B cell (primary cell): ENCODE measurements around the gene MAP2K6. TPM values are rescaled to one million over a fixed set of nuclear protein-coding genes. Genes with fewer than 3 reads are reported as not detected.

ENCODE experiments used
- ATAC-seq: fragments of 200-7000 bp; cut with Tn5 transposase; one replicate; pipeline ENCODE4 v1.10.0; 2021; ENCODE audit warnings: low read depth, mild to moderate bottlenecking, moderate number of reproducible peaks, moderate library complexity
- CTCF ChIA-PET: fragments of 350-600 bp; sonication (Branson Sonifier 250); formaldehyde crosslinking; loops from one replicate; lab custom pipeline; 2021; ENCODE audit warnings: antibody characterized with exemption, inconsistent platforms; lab: Charles Lee
- POLR2A ChIA-PET: fragments of 350-600 bp; sonication (Branson Sonifier 250); formaldehyde crosslinking; loops from one replicate; lab custom pipeline; 2021; ENCODE audit warnings: antibody characterized with exemption; lab: Charles Lee
- DNase-seq: peaks from one replicate; pipeline ENCODE4 v3.0.0; 2013
- H2AFZ ChIP-seq: 2 replicates; pipeline ENCODE4 v1.6.1; 2012; ENCODE audit warnings: mild to moderate bottlenecking, low read depth, low read length; ENCODE audit not compliant: insufficient read depth, poor library complexity, severe bottlenecking
- H3K27ac ChIP-seq, 2 donors: 1 replicate in 1 of 2; 2 replicates in 1 of 2; pipeline ENCODE4 v1.5.1; 2012 to 2013; ENCODE audit warnings: low read length in 2 of 2, mild to moderate bottlenecking in 2 of 2, moderate library complexity in 1 of 2
- H3K27me3 ChIP-seq, 4 experiments: fragments of 200-600 bp in 1 of 4; sonication (generic) in 1 of 4; replicated peaks in 1 of 4; 1 replicate in 2 of 4; 2 replicates in 2 of 4; pipeline versions ENCODE4 v1.6.1 to v1.7.0; 2013 to 2016; ENCODE audit warnings: low read length in 3 of 4, mild to moderate bottlenecking in 2 of 4, mixed read lengths in 1 of 4, moderate library complexity in 1 of 4; ENCODE audit not compliant: insufficient read depth in 4 of 4, control insufficient read depth in 3 of 4; ENCODE audit errors: control extremely low read depth in 1 of 4
- H3K36me3 ChIP-seq, 2 experiments: replicated peaks in 1 of 2; 1 replicate in 1 of 2; 2 replicates in 1 of 2; pipeline versions ENCODE4 v1.6.1 to v1.7.1; 2013; ENCODE audit warnings: low read length in 1 of 2; ENCODE audit not compliant: insufficient read depth in 2 of 2, control insufficient read depth in 1 of 2; ENCODE audit errors: control extremely low read depth in 1 of 2, extremely low read depth in 1 of 2
- H3K4me1 ChIP-seq, 2 donors: fragments of 200-600 bp in 1 of 2; sonication (generic) in 1 of 2; 1 replicate in 1 of 2; 2 replicates in 1 of 2; pipeline versions ENCODE4 v1.5.1 to v1.6.1; 2013 to 2017; ENCODE audit warnings: low read length in 2 of 2; ENCODE audit not compliant: control insufficient read depth in 2 of 2, insufficient read depth in 2 of 2
- H3K4me2 ChIP-seq: replicated peaks from 2 replicates; pipeline ENCODE3; 2012; ENCODE audit warnings: mild to moderate bottlenecking, low read depth, low read length; ENCODE audit not compliant: poor library complexity, severe bottlenecking
- H3K4me3 ChIP-seq, 5 experiments: fragments of 200-600 bp in 1 of 5; sonication (generic) in 1 of 5; 1 replicate in 3 of 5; 2 replicates in 2 of 5; pipeline versions ENCODE4 v1.5.1 to v1.7.0; 2011 to 2016; ENCODE audit warnings: low read length in 4 of 5, mild to moderate bottlenecking in 4 of 5, low read depth in 2 of 5, control low read depth in 1 of 5, moderate library complexity in 1 of 5; ENCODE audit not compliant: insufficient read depth in 1 of 5; ENCODE audit errors: control extremely low read depth in 1 of 5, extremely low read depth in 1 of 5
- H3K79me2 ChIP-seq: fragments of 200-600 bp; sonication (generic); one replicate; pipeline ENCODE4 v1.6.0; 2016; ENCODE audit warnings: low read length; ENCODE audit not compliant: control insufficient read depth, insufficient read depth
- H3K9ac ChIP-seq: fragments of 200-600 bp; sonication (generic); 2 replicates; pipeline ENCODE4 v1.6.1; 2017; ENCODE audit warnings: mild to moderate bottlenecking, low read length, moderate library complexity
- H3K9me3 ChIP-seq, 3 donors: one replicate each; pipeline versions ENCODE4 v1.6.1 to v1.7.1; 2013; ENCODE audit warnings: low read length in 2 of 3; ENCODE audit not compliant: control insufficient read depth in 2 of 3, insufficient read depth in 1 of 3; ENCODE audit errors: control extremely low read depth in 1 of 3
- H4K20me1 ChIP-seq: 2 replicates; pipeline ENCODE4 v1.6.0; 2012; ENCODE audit warnings: mild to moderate bottlenecking, low read length; ENCODE audit not compliant: insufficient read depth, control insufficient read depth, poor library complexity, severe bottlenecking
- H3K27ac Mint-ChIP-seq: one replicate; pipeline ENCODE4 v1.8.0; 2021; ENCODE audit warnings: mixed read lengths
- H3K27me3 Mint-ChIP-seq: one replicate; pipeline ENCODE4 v1.8.0; 2021; ENCODE audit warnings: mixed read lengths
- H3K4me1 Mint-ChIP-seq: one replicate; pipeline ENCODE4 v1.8.0; 2021; ENCODE audit warnings: mixed read lengths
- H3K4me3 Mint-ChIP-seq: one replicate; pipeline ENCODE4 v1.8.0; 2021; ENCODE audit warnings: mixed read lengths
- H3K9me3 Mint-ChIP-seq: one replicate; pipeline ENCODE4 v1.8.0; 2022; ENCODE audit warnings: mixed read lengths; ENCODE audit not compliant: insufficient read depth
- CTCF ChIP-seq: fragments of 200-600 bp; IDR thresholded peaks from one replicate; pipeline ENCODE4 v1.8.0; 2022; ENCODE audit warnings: antibody characterized with exemption, mild to moderate bottlenecking
- EZH2 ChIP-seq: IDR thresholded peaks from 2 replicates; pipeline ENCODE4 v1.6.1; 2012; ENCODE audit warnings: borderline replicate concordance, low read depth, mild to moderate bottlenecking, moderate library complexity, low read length; ENCODE audit not compliant: insufficient read depth, poor library complexity, severe bottlenecking
- WGBS: methylation state at CpG from one replicate; pipeline ENCODE4 v1.1.5; 2013; ENCODE audit warnings: missing lambda C conversion rate; ENCODE audit not compliant: insufficient coverage; 5-methylcytosine and 5-hydroxymethylcytosine counted together
- intact Hi-C: fragments of 100-400 bp; cut with micrococcal nuclease; formaldehyde crosslinking; loops from one replicate; pipeline ENCODE4 v1.10.0; 2022
- polyA plus RNA-seq: library from polyadenylated mRNA; depleted of rRNA; stranded (reverse); fragments of >200 nt; gene quantifications from 2 replicates; pipeline ENCODE4 v1.2.3, GENCODE V29; 2012
- total RNA-seq, 2 donors: library from RNA; stranded (reverse); fragments of 120-200 nt in 1 of 2; gene quantifications; 1 replicate in 1 of 2; 2 replicates in 1 of 2; pipeline versions ENCODE4 v1.2.3 to v1.2.4, GENCODE V29; 2013 to 2022

Gene MAP2K6
- total and polyA plus RNA-seq, 2 donors (not counting 1 experiment from before 2014, with no cell fraction given): 2.4 to 7.7 TPM

GRCh38 chr17:69547947-69548346 lies 133.4 kb downstream of the MAP2K6 start:
- no peaks in the 10 kb centered on the region for H3K27me3 ChIP-seq
- intact Hi-C loops: no loop called here
- H3K4me1 Mint-ChIP-seq: peaks cover 7% of the 10 kb centered on the region
- DNase-seq (no peak), ATAC-seq (no peak)
- CTCF ChIA-PET: no interaction called here
- peaks cover 0 to under 1% of the 10 kb centered on the region in 2 donors for H3K4me1 ChIP-seq
- POLR2A ChIA-PET: no interaction called here
- WGBS: 100% methylated on average over 1 of the region's 3 CpGs
- H4K20me1 ChIP-seq: no peaks in the 10 kb centered on the region
- H3K4me3 ChIP-seq: no peak overlapping the region
- H3K36me3 ChIP-seq: no peaks in the 10 kb centered on the region
- H3K4me2 ChIP-seq: no peak overlapping the region
- no peaks in the 10 kb centered on the region for H3K9me3 ChIP-seq
- H3K9ac ChIP-seq: no peak overlapping the region
- H3K79me2 ChIP-seq: no peaks in the 10 kb centered on the region
- H3K9me3 Mint-ChIP-seq: no peaks in the 10 kb centered on the region
- no peak for TF ChIP-seq EZH2
- TF ChIP-seq CTCF: no peak
- H3K27ac ChIP-seq: no peak overlapping the region
- H3K27ac Mint-ChIP-seq: no peak overlapping the region
- no peak overlapping the region for H3K4me3 Mint-ChIP-seq
- H3K27me3 Mint-ChIP-seq: no peaks in the 10 kb centered on the region
- no peak overlapping the region for H2AFZ ChIP-seq

DNA sequence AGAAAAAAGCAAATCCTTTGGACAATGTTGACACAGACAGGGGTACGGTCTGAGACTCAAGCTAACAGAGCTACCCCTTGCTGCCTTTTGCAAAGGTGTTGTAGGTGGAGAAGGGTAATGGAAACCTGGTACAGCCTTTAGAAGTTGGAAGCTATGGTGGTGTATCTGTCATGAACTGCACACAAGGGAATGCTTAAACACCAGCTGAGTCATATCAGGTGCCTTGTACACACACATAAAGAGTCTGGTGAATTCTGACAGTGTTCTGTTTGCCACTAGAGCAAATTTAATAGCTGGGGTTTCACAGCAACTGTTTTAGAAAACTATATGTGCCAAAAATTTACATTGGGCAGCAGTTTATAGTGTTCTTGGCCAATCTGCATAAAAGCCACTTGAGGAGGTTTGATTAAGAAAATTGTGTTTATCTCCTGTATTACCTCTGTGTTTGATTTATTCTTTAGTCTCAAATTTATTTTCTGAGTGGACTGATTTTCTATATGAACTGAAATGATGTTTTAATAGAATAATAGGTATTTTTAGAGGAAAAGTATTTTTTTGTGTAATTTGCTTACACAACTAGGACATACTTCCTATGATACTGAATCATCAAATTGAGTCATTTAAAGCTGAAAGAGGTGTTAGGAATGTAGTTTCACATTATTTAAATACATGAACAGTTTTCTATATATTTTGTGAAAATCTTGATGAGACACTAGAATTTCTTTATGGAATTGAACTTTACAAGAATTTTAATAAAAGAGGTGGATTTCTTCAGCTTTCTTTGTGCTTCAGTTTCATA lies 136.9 kb downstream of the MAP2K6 start:
- H3K4me3 Mint-ChIP-seq: no peak overlapping the region
- no peak overlapping the region for H3K4me3 ChIP-seq
- peaks cover 20% of the 10 kb centered on the region for H3K4me1 Mint-ChIP-seq
- no peaks in the 10 kb centered on the region for H3K27me3 ChIP-seq
- intact Hi-C loops: no loop called here
- H3K4me1 ChIP-seq: peaks cover 12 to 13% of the 10 kb centered on the region in 2 donors
- ChIA-PET CTCF (no interaction called here), POLR2A (no interaction called here)
- H3K9me3 ChIP-seq: no peaks in the 10 kb centered on the region
- H3K27ac ChIP-seq: no peak overlapping the region
- H3K27ac Mint-ChIP-seq: no peak overlapping the region
- H3K4me2 ChIP-seq: no peak overlapping the region
- 89% methylated on average over 1 of the region's 1 CpG for WGBS
- H3K9ac ChIP-seq: no peak overlapping the region
- TF ChIP-seq EZH2 (no peak), CTCF (no peak)
- no peaks in the 10 kb centered on the region for H4K20me1 ChIP-seq
- H3K9me3 Mint-ChIP-seq: no peaks in the 10 kb centered on the region
- no peaks in the 10 kb centered on the region for H3K79me2 ChIP-seq
- no peaks in the 10 kb centered on the region for H3K27me3 Mint-ChIP-seq
- ATAC-seq (no peak), DNase-seq (no peak)
- H2AFZ ChIP-seq: no peak overlapping the region
- H3K36me3 ChIP-seq: no peaks in the 10 kb centered on the region
